ENCODE data around the gene JAKMIP1. TPM values are rescaled to one million over a fixed set of nuclear protein-coding genes. Genes with fewer than 3 reads are reported as not detected.

JAKMIP1 gene
- total RNA-seq, 1 experiment from 2014 or later, result not detected

- Mint-ChIP-seq H3K27me3 (ENCODE audit: insufficient read depth, unreplicated experiment) (no peaks in the 10 kb centered on the region), H3K4me1 (ENCODE audit: insufficient read depth, unreplicated experiment) (no peaks in the 10 kb centered on the region), H3K27ac (ENCODE audit: low read depth, unreplicated experiment) (no peak overlapping the region), H3K4me3 (ENCODE audit: unreplicated experiment) (no peak overlapping the region), H3K36me3 (ENCODE audit: insufficient read depth, unreplicated experiment) (no peaks in the 10 kb centered on the region), H3K9me3 (ENCODE audit: unreplicated experiment) (peaks cover 29% of the 10 kb centered on the region)
- ChIA-PET CTCF (no interaction called here), POLR2A (interaction anchor here (0.5 kb wide), 1 partner anchor 301 kb away, joined by 3 read pairs; no protein-coding TSS in a partner anchor)
- intact Hi-C loops (cut with micrococcal nuclease), result no loop called here
- DNase-seq (ENCODE audit: unreplicated experiment), result no peak
- TF ChIP-seq CTCF (IDR thresholded peaks at IDR 0.05; ENCODE audit: unreplicated experiment), result no peak
- BruUV-seq (replicated peaks), result no TSS peak
Observed at GRCh38 chr4:6041800-6042199, 158.5 kb downstream of the JAKMIP1 start.

GRCh38 chr4:6038711-6039110 is 161.6 kb downstream of the JAKMIP1 start:
- POLR2A ChIA-PET, result no interaction called here
- no peak overlapping the region for H3K27ac Mint-ChIP-seq (ENCODE audit: low read depth, unreplicated experiment)
- no peaks in the 10 kb centered on the region for H3K36me3 Mint-ChIP-seq (ENCODE audit: insufficient read depth, unreplicated experiment)
- intact Hi-C loops (cut with micrococcal nuclease), result no loop called here
- H3K4me1 Mint-ChIP-seq (ENCODE audit: insufficient read depth, unreplicated experiment), result no peaks in the 10 kb centered on the region
- H3K9me3 Mint-ChIP-seq (ENCODE audit: unreplicated experiment), result peaks cover 36% of the 10 kb centered on the region
- no peak for DNase-seq (ENCODE audit: unreplicated experiment)
- BruUV-seq (replicated peaks), result no TSS peak
- no peak for TF ChIP-seq CTCF (IDR thresholded peaks at IDR 0.05; ENCODE audit: unreplicated experiment)
- no peak overlapping the region for H3K4me3 Mint-ChIP-seq (ENCODE audit: unreplicated experiment)
- H3K27me3 Mint-ChIP-seq (ENCODE audit: insufficient read depth, unreplicated experiment), result no peaks in the 10 kb centered on the region
- CTCF ChIA-PET, result interaction anchor here (0.6 kb wide), 1 partner anchor 27 kb away, joined by 4 read pairs; no protein-coding TSS in a partner anchor

DNA sequence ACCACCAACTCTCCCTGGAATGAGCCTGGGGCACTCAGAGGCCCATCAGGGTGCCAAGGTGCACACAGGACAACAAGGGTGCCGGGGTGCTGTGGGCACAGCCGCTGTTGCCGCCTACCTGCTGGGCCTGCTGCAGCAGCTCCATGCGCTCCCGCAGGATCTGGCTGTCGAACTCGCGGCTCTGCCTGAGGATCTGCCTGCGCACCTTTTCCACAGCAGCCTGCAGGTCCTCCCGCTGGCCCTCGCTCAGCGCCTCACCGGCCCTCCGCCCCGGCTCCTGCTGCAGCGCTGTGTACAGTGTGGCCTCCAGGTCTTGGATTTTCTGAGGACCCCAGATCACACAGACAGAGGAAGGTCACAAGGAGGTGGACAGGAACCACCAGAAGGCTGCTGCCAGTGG is 164.6 kb downstream of the JAKMIP1 start:
- ChIA-PET CTCF (no interaction called here), POLR2A (no interaction called here)
- BruUV-seq (replicated peaks), result no TSS peak
- Mint-ChIP-seq H3K4me3 (ENCODE audit: unreplicated experiment) (no peak overlapping the region), H3K36me3 (ENCODE audit: insufficient read depth, unreplicated experiment) (no peaks in the 10 kb centered on the region), H3K4me1 (ENCODE audit: insufficient read depth, unreplicated experiment) (no peaks in the 10 kb centered on the region), H3K27ac (ENCODE audit: low read depth, unreplicated experiment) (no peak overlapping the region), H3K27me3 (ENCODE audit: insufficient read depth, unreplicated experiment) (no peaks in the 10 kb centered on the region), H3K9me3 (ENCODE audit: unreplicated experiment) (peaks cover 18% of the 10 kb centered on the region)
- no peak for TF ChIP-seq CTCF (IDR thresholded peaks at IDR 0.05; ENCODE audit: unreplicated experiment)
- DNase-seq (ENCODE audit: unreplicated experiment), result no peak
- intact Hi-C loops (cut with micrococcal nuclease), result no loop called here

DNA sequence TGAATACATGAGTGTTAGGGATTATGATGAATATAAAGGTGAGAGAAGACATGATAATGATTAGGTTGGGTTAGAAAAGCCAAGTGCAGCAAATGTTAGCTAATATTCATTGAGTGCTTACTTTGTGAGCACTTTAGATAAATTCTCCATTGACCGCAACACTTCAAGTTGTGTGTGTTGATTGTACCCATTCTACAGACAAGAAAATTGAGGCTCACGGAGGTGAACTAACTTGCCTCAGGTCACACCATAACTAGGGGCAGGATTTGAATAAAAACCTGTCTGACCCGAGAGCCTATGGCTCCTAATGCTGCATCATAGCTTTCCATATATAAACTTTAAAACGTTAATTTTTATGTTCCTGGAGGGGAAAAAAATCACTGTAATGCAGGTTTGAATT is 167.0 kb downstream of the JAKMIP1 start:
- TF ChIP-seq CTCF (IDR thresholded peaks at IDR 0.05; ENCODE audit: unreplicated experiment), result no peak
- H3K4me1 Mint-ChIP-seq (ENCODE audit: insufficient read depth, unreplicated experiment), result no peaks in the 10 kb centered on the region
- no peaks in the 10 kb centered on the region for H3K27me3 Mint-ChIP-seq (ENCODE audit: insufficient read depth, unreplicated experiment)
- intact Hi-C loops (cut with micrococcal nuclease), result no loop called here
- H3K36me3 Mint-ChIP-seq (ENCODE audit: insufficient read depth, unreplicated experiment), result no peaks in the 10 kb centered on the region
- ChIA-PET POLR2A (interaction anchor here (0.6 kb wide), 1 partner anchor 212 kb away, joined by 3 read pairs; no protein-coding TSS in a partner anchor), CTCF (interaction anchor here (0.9 to 4.6 kb wide), 3 partner anchors 13 to 242 kb away, joined by 4 to 22 read pairs (median 5); partner anchors contain the start of gene C4orf50)
- H3K9me3 Mint-ChIP-seq (ENCODE audit: unreplicated experiment), result peaks cover 7% of the 10 kb centered on the region
- H3K27ac Mint-ChIP-seq (ENCODE audit: low read depth, unreplicated experiment), result no peak overlapping the region
- BruUV-seq (replicated peaks), result no TSS peak
- no peak for DNase-seq (ENCODE audit: unreplicated experiment)
- H3K4me3 Mint-ChIP-seq (ENCODE audit: unreplicated experiment), result no peak overlapping the region
